ENCODE measurements around the gene CACNA1C. TPM values are rescaled to one million over a fixed set of nuclear protein-coding genes. Genes with fewer than 3 reads are reported as not detected.

CACNA1C gene
- polyA plus RNA-seq, 1 of the 3 experiments (the other 2 are of a cell fraction), result 1.5 TPM

GRCh38 chr12:2051700-2052621 lies 826 bp upstream of the CACNA1C start:
- H3K9me3 ChIP-seq, result no peaks in the 10 kb centered on the region
- peak; percentile 59 for DNase-seq
- ChIA-PET CTCF (interaction anchor here (0.9 to 8.4 kb wide), 5 partner anchors 8 to 531 kb away, joined by 3 to 150 read pairs (median 5); no protein-coding TSS in a partner anchor), POLR2A (interaction anchor here (1.8 kb wide), 1 partner anchor 48 kb away, joined by 6 read pairs; the partner anchor contains the start of gene DCP1B)
- peak overlapping the region in 1 of 2 experiments; percentile 55; a peak in 1 of 4 replicates for H3K27ac ChIP-seq (ENCODE audit: low read depth in 2 of 2, low read length in 1 of 2)
- no peak overlapping the region for H3K9ac ChIP-seq
- H3K4me2 ChIP-seq, result peak overlapping the region; percentile 76
- no peaks in the 10 kb centered on the region for H3K9me2 ChIP-seq
- TF ChIP-seq ELF1 (IDR thresholded peaks at IDR 0.05), result no peak
- TF ChIP-seq FOXJ3 (CRISPR knock-in tag; IDR thresholded peaks at IDR 0.05), result no peak
- TF ChIP-seq MAX (IDR thresholded peaks at IDR 0.05; ENCODE audit: low read depth), result no peak
- TF ChIP-seq REST (IDR thresholded peaks at IDR 0.05; ENCODE audit: low read depth, low read length), result no peak
- no peak for TF ChIP-seq IRF3 (IDR thresholded peaks at IDR 0.05; ENCODE audit: low read depth, low read length)
- peak; percentile 8; the same call in 1 of the 2 replicates for TF ChIP-seq SMC3 (IDR thresholded peaks at IDR 0.05; ENCODE audit: low read depth, low read length)
- peak; percentile 34; the same call in 1 of the 2 replicates for TF ChIP-seq MXI1 (IDR thresholded peaks at IDR 0.05; ENCODE audit: low read depth, low read length)
- TF ChIP-seq GATA2 (CRISPR knock-in tag; IDR thresholded peaks at IDR 0.05), result no peak
- TF ChIP-seq RAD21 (IDR thresholded peaks at IDR 0.05; ENCODE audit: low read length), result peak; percentile 51
- no peak for TF ChIP-seq CHD2 (IDR thresholded peaks at IDR 0.05; ENCODE audit: low read length, partially characterized antibody)
- no peak for TF ChIP-seq YY1 (IDR thresholded peaks at IDR 0.05; ENCODE audit: low read depth)
- peak; percentile 22; the same call in 1 of the 2 replicates for TF ChIP-seq CTCF (IDR thresholded peaks at IDR 0.05)
- TF ChIP-seq NRF1 (IDR thresholded peaks at IDR 0.05; ENCODE audit: low read depth, low read length), result no peak
- H3K27me3 ChIP-seq (ENCODE audit: insufficient read depth), result no peaks in the 10 kb centered on the region; the same call in 1 of the 2 replicates
- 0 out of 2 replicates have a peak overlapping the region, but pooled peaks have one; percentile 33 for H2AFZ ChIP-seq (ENCODE audit: low read depth)
- no peaks in the 10 kb centered on the region for H4K20me1 ChIP-seq (ENCODE audit: insufficient read depth)
- H3F3A ChIP-seq (replicated peaks; ENCODE audit: insufficient read depth), result no peaks in the 10 kb centered on the region
- H3K79me2 ChIP-seq (ENCODE audit: insufficient read depth), result 0 out of 2 replicates have a peak, but pooled peaks cover 6% of the 10 kb centered on the region
- H3K4me3 ChIP-seq (ENCODE audit: low read depth in 2 of 2, low read length in 1 of 2), result peak overlapping the region; percentile 52 to 82
- peaks cover 0 to 31% of the 10 kb centered on the region in 2 experiments; a peak in 1 of 4 replicates for H3K4me1 ChIP-seq (ENCODE audit: control insufficient read depth in 1 of 2, insufficient read depth in 2 of 2, low read depth in 1 of 2, low read length in 1 of 2)
- no peaks in the 10 kb centered on the region for H3K36me3 ChIP-seq (replicated peaks in 1 of 2; ENCODE audit: control insufficient read depth in 1 of 2, insufficient read depth in 2 of 2, low read length in 1 of 2)
- 25% methylated on average over 28 of the region's 52 CpGs for WGBS (ENCODE audit: low lambda C conversion rate)
